Left renal cortex interstitium (tissue), 4 donors: ENCODE measurements around the gene PRR5. TPM values are rescaled to one million over a fixed set of nuclear protein-coding genes. Genes with fewer than 3 reads are reported as not detected.
"Not testable (repeated sequence)": the region's sequence is repeated elsewhere in the genome, so short reads cannot be mapped to it uniquely, and the experiment has no call there.

Experiments used
- DNase-seq, 4 donors: peaks; one replicate each; pipeline ENCODE4 v3.0.0-alpha.2; 2013; ENCODE audit warnings: low read depth in 4 of 4, low spot score in 2 of 4, missing footprints in 1 of 4
- polyA plus RNA-seq, 4 donors: library from polyadenylated mRNA; unstranded; fragments of 120-200 nt; gene quantifications; one replicate each; pipeline ENCODE4 v1.2.1, GENCODE V29; 2013; ENCODE audit not compliant: insufficient read length in 4 of 4

The PRR5 gene
- polyA plus RNA-seq, 4 donors = 22.3 to 39.1 (median 32.1) TPM

GRCh38 chr22:44671742-44672141 is 30.3 kb upstream of the PRR5 start:
- no peak for DNase-seq

- DNase-seq = no peak
Observed at GRCh38 chr22:44672632-44673031, 29.4 kb upstream of the PRR5 start.

GRCh38 chr22:44673406-44673805 is 28.6 kb upstream of the PRR5 start:
- DNase-seq = no peak

- not testable (repeated sequence) for DNase-seq
Observed at GRCh38 chr22:44676066-44676440, 26.0 kb upstream of the PRR5 start.

- no peak for DNase-seq
Observed at GRCh38 chr22:44676441-44677352, 25.3 kb upstream of the PRR5 start.

- DNase-seq = no peak
Observed at GRCh38 chr22:44677353-44677840, 24.6 kb upstream of the PRR5 start.

GRCh38 chr22:44677871-44678555 is 24.0 kb upstream of the PRR5 start:
- DNase-seq = no peak

GRCh38 chr22:44678556-44679305 is 23.3 kb upstream of the PRR5 start:
- no peak for DNase-seq

GRCh38 chr22:44679306-44679647 is 22.7 kb upstream of the PRR5 start:
- not testable (repeated sequence) for DNase-seq

- no peak for DNase-seq
Observed at GRCh38 chr22:44680058-44680457, 21.9 kb upstream of the PRR5 start.

GRCh38 chr22:44680481-44680894 is 21.5 kb upstream of the PRR5 start:
- no peak for DNase-seq

- DNase-seq = no peak
Observed at GRCh38 chr22:44682556-44683168, 19.3 kb upstream of the PRR5 start.

- no peak for DNase-seq
Observed at GRCh38 chr22:44683237-44683636, 18.8 kb upstream of the PRR5 start.

GRCh38 chr22:44683881-44684280 is 18.1 kb upstream of the PRR5 start:
- no peak for DNase-seq

GRCh38 chr22:44684506-44685383 is 17.3 kb upstream of the PRR5 start:
- peak in 3 of 4 donors; percentile 55 to 84 (median 69) for DNase-seq

GRCh38 chr22:44685384-44686056 is 16.5 kb upstream of the PRR5 start:
- DNase-seq = no peak

GRCh38 chr22:44686873-44687600 is 15.0 kb upstream of the PRR5 start:
- no peak for DNase-seq

- DNase-seq = no peak
Observed at GRCh38 chr22:44689173-44689572, 12.8 kb upstream of the PRR5 start.
